Adrenal gland (tissue), 5 donors: ENCODE data around the gene ZNF37A.

Experiments used
- POLR2A ChIP-seq, 2 donors: fragments of 450-650 bp; IDR thresholded peaks; one replicate each; pipeline ENCODE4 v1.6.1; 2017; ENCODE audit warnings: antibody characterized with exemption in 2 of 2, mild to moderate bottlenecking in 2 of 2, moderate library complexity in 1 of 2
- TF ChIP-seq, protein P1 (sequence below), 6 experiments: fragments of 450-650 bp in 4 of 6; fragments of 200-600 bp in 2 of 6; sonication (generic) in 1 of 6; IDR thresholded peaks; 1 replicate in 5 of 6; 2 replicates in 1 of 6; pipeline versions ENCODE4 v1.5.1 to v1.8.0; 2016 to 2021; ENCODE audit warnings: antibody characterized with exemption in 6 of 6, mild to moderate bottlenecking in 2 of 6, moderate library complexity in 1 of 6
- donor health status: DM: no; HTN: no; CAD: no.

DNA sequence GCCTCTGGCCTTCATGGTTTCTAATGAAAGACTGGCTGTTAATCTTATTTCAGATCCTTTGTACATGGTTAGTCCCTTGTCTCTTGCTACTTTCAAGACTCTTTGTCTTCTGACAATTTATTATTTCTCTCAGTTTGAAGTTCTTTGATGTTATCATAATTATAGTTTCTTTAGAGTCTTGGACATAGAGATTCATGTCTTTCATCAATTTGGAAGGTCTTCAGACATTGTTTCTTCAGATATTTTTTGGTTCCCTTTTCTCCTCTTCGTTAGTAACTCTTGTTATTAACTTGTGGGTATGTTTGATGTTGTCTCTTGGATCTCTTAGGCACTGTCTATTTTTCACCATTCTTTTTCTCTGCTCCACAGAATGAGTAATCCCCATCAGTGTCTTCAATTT, 8.7 kb downstream of the ZNF37A start:
- TF ChIP-seq, protein P1, sequence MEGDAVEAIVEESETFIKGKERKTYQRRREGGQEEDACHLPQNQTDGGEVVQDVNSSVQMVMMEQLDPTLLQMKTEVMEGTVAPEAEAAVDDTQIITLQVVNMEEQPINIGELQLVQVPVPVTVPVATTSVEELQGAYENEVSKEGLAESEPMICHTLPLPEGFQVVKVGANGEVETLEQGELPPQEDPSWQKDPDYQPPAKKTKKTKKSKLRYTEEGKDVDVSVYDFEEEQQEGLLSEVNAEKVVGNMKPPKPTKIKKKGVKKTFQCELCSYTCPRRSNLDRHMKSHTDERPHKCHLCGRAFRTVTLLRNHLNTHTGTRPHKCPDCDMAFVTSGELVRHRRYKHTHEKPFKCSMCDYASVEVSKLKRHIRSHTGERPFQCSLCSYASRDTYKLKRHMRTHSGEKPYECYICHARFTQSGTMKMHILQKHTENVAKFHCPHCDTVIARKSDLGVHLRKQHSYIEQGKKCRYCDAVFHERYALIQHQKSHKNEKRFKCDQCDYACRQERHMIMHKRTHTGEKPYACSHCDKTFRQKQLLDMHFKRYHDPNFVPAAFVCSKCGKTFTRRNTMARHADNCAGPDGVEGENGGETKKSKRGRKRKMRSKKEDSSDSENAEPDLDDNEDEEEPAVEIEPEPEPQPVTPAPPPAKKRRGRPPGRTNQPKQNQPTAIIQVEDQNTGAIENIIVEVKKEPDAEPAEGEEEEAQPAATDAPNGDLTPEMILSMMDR (IDR thresholded peaks at IDR 0.05): no peak
- no peak for TF ChIP-seq POLR2A (IDR thresholded peaks at IDR 0.05)
